GM12892 (cell line): ENCODE results near the gene MACROD1.

Experiments
- POLR2A ChIP-seq: IDR thresholded peaks from 2 replicates; pipeline ENCODE4 v1.6.1; 2011; ENCODE audit warnings: low read depth, low read length, control low read depth
- POLR2AphosphoS5 ChIP-seq: IDR thresholded peaks from 2 replicates; pipeline ENCODE4 v1.6.1; 2011; ENCODE audit warnings: low read depth, low read length, control low read depth

DNA sequence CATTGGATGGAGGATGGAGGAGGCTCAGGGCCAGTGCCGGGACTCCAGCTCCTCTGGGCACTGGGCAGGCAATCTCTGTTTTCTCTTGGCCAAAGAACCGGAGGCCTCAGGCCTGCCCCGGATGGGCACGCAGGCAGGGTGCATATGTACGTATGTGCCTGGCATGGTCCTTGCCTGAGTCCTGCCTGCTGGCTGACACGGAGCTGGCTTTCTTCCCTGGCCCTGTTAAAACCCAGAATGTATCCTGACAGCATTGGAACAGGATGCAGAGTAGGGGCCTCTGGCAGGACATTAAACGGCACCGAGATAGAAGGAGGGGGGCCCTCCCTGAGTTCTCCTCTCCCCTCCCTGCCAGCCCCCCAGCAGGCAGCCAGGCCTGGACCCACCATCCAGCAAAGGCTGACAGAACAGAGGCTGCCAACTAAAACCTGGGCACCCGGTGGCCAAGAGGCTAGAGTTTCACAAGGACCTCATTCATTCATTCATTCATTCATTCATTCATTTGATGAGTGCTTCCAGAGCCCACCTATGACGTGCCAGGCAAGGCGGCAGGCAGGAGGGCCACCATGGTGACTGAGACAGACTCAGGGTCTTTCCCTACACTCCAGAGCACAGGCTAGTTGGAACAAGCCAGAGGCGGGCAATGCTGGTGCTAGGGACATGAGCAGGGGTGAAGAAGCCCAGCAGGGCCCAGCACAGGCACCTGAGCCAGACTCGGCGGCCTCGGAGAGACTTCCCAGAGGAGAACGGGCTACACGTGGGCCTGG, 101.4 kb downstream of the MACROD1 start:
- TF ChIP-seq POLR2A = no peak
- no peak for TF ChIP-seq POLR2AphosphoS5
